Measurements from ENCODE around the gene KCNK1.

KCNK1 gene

GRCh38 chr1:233613252-233614172 is at the start of gene KCNK1:
TSS of gene KCNK1 (plus strand) at chr1:233614106. CDS start at chr1:233614172, 66 bp downstream.
- H3K9me3 ChIP-seq, result no peaks in the 10 kb centered on the region
- no peak for TF ChIP-seq CTCF (IDR thresholded peaks at IDR 0.05)
- no peaks in the 10 kb centered on the region for H3K36me3 ChIP-seq
- no peak within 1 kb of the TSS for H3K27ac ChIP-seq
- H3K4me1 ChIP-seq (ENCODE audit: control insufficient read depth in 1 of 2, insufficient read depth in 1 of 2, low read depth in 1 of 2, low read length in 1 of 2), result no peaks in the 10 kb centered on the region
- H3K4me3 ChIP-seq (ENCODE audit: low read depth in 1 of 2, low read length in 1 of 2), result no peak within 1 kb of the TSS
- peaks cover 79% of the 10 kb centered on the region for H3K27me3 ChIP-seq

- H3K27me3 ChIP-seq, result no peaks in the 10 kb centered on the region
- H3K4me1 ChIP-seq (ENCODE audit: control insufficient read depth in 1 of 2, insufficient read depth in 1 of 2, low read depth in 1 of 2, low read length in 1 of 2), result no peaks in the 10 kb centered on the region
- H3K36me3 ChIP-seq, result no peaks in the 10 kb centered on the region
- no peaks in the 10 kb centered on the region for H3K9me3 ChIP-seq
- H3K4me3 ChIP-seq (ENCODE audit: low read depth in 1 of 2, low read length in 1 of 2), result no peak overlapping the region
- H3K27ac ChIP-seq, result no peak overlapping the region
- TF ChIP-seq CTCF (IDR thresholded peaks at IDR 0.05), result no peak
Measured at GRCh38 chr1:233565313-233565712, 48.6 kb upstream of the KCNK1 start.

- H3K27ac ChIP-seq, result no peak overlapping the region
- no peaks in the 10 kb centered on the region for H3K9me3 ChIP-seq
- H3K36me3 ChIP-seq, result no peaks in the 10 kb centered on the region
- TF ChIP-seq CTCF (IDR thresholded peaks at IDR 0.05), result no peak
- no peaks in the 10 kb centered on the region for H3K4me1 ChIP-seq (ENCODE audit: control insufficient read depth in 1 of 2, insufficient read depth in 1 of 2, low read depth in 1 of 2, low read length in 1 of 2)
- H3K27me3 ChIP-seq, result no peaks in the 10 kb centered on the region
- no peak overlapping the region for H3K4me3 ChIP-seq (ENCODE audit: low read depth in 1 of 2, low read length in 1 of 2)
Measured at GRCh38 chr1:233566886-233567285, 47.0 kb upstream of the KCNK1 start.

- Histone ChIP-seq H3K27ac (no peak overlapping the region), H3K36me3 (no peaks in the 10 kb centered on the region), H3K4me3 (ENCODE audit: low read depth in 1 of 2, low read length in 1 of 2) (no peak overlapping the region), H3K27me3 (no peaks in the 10 kb centered on the region), H3K4me1 (ENCODE audit: control insufficient read depth in 1 of 2, insufficient read depth in 1 of 2, low read depth in 1 of 2, low read length in 1 of 2) (no peaks in the 10 kb centered on the region), H3K9me3 (no peaks in the 10 kb centered on the region)
- TF ChIP-seq CTCF (IDR thresholded peaks at IDR 0.05), result no peak
Measured at GRCh38 chr1:233569636-233570035, 44.3 kb upstream of the KCNK1 start.

GRCh38 chr1:233570216-233570615 is 43.7 kb upstream of the KCNK1 start:
- H3K27me3 ChIP-seq, result no peaks in the 10 kb centered on the region
- no peak overlapping the region for H3K4me3 ChIP-seq (ENCODE audit: low read depth in 1 of 2, low read length in 1 of 2)
- no peak overlapping the region for H3K27ac ChIP-seq
- no peaks in the 10 kb centered on the region for H3K4me1 ChIP-seq (ENCODE audit: control insufficient read depth in 1 of 2, insufficient read depth in 1 of 2, low read depth in 1 of 2, low read length in 1 of 2)
- H3K36me3 ChIP-seq, result no peaks in the 10 kb centered on the region
- TF ChIP-seq CTCF (IDR thresholded peaks at IDR 0.05), result no peak
- no peaks in the 10 kb centered on the region for H3K9me3 ChIP-seq

All from neutrophil (primary cell).